GM12892 (cell line): ENCODE results near the gene BBLN.
"Not testable (repeated sequence)": the region's sequence is repeated elsewhere in the genome, so short reads cannot be mapped to it uniquely, and the experiment has no call there.

Experiments
- DNase-seq: peaks from one replicate; pipeline ENCODE4 v3.0.0; 2011; ENCODE audit not compliant: insufficient read length
- FAIRE-seq: peaks from 2 replicates; lab custom pipeline; 2011; peaks lifted over from hg19 to GRCh38; lab: Jason Lieb, UNC
- POLR2A ChIP-seq: IDR thresholded peaks from 2 replicates; pipeline ENCODE4 v1.6.1; 2011; ENCODE audit warnings: low read depth, low read length, control low read depth
- POLR2AphosphoS5 ChIP-seq: IDR thresholded peaks from 2 replicates; pipeline ENCODE4 v1.6.1; 2011; ENCODE audit warnings: low read depth, low read length, control low read depth
- TAF1 ChIP-seq: IDR thresholded peaks from 2 replicates; pipeline ENCODE4 v1.6.1; 2011; ENCODE audit warnings: low read depth, mild to moderate bottlenecking, control low read depth, low read length, borderline replicate concordance

BBLN gene

GRCh38 chr9:128174062-128174461 is 14.0 kb downstream of the BBLN start:
- TF ChIP-seq POLR2AphosphoS5 (no peak), TAF1 (no peak), POLR2A (no peak)
- FAIRE-seq, result no peak

GRCh38 chr9:128175102-128175563 is 15.1 kb downstream of the BBLN start:
- no peak for DNase-seq

More at GRCh38 chr9:128174062-128174461, 14.0 kb downstream of the BBLN start:
- no peak for DNase-seq

GRCh38 chr9:128175726-128176125 is 15.7 kb downstream of the BBLN start:
- DNase-seq, result no peak
- no peak for TF ChIP-seq POLR2AphosphoS5
- FAIRE-seq, result no peak

More at GRCh38 chr9:128175102-128175563, 15.1 kb downstream of the BBLN start:
- no peak for FAIRE-seq
- TF ChIP-seq POLR2A (no peak), POLR2AphosphoS5 (no peak), TAF1 (no peak)

GRCh38 chr9:128178806-128179431 is 18.9 kb downstream of the BBLN start:
- FAIRE-seq (no peak), DNase-seq (no peak)
- TF ChIP-seq POLR2AphosphoS5 (no peak), POLR2A (no peak), TAF1 (no peak)

- TF ChIP-seq TAF1, result no peak
- no peak for TF ChIP-seq POLR2AphosphoS5
- TF ChIP-seq POLR2A, result no peak
- FAIRE-seq (no peak), DNase-seq (no peak)
These were observed 19.9 kb downstream of the BBLN start for GRCh38 chr9:128180001-128180400.

- TF ChIP-seq POLR2A (no peak), POLR2AphosphoS5 (no peak), TAF1 (no peak)
- DNase-seq (no peak), FAIRE-seq (no peak)
These were observed 20.4 kb downstream of the BBLN start for GRCh38 chr9:128180447-128180846.

GRCh38 chr9:128181480-128181879 is 21.4 kb downstream of the BBLN start:
- not testable (repeated sequence) for DNase-seq

GRCh38 chr9:128182893-128183588 is 23.0 kb downstream of the BBLN start:
- DNase-seq (no peak), FAIRE-seq (no peak)
- no peak for TF ChIP-seq POLR2A
- no peak for TF ChIP-seq TAF1
- no peak for TF ChIP-seq POLR2AphosphoS5

More at GRCh38 chr9:128181480-128181879, 21.4 kb downstream of the BBLN start:
- not testable (repeated sequence) for FAIRE-seq

GRCh38 chr9:128185979-128186965 is 26.2 kb downstream of the BBLN start:
- FAIRE-seq, result no peak
- DNase-seq, result no peak
- TF ChIP-seq TAF1 (no peak), POLR2A (no peak), POLR2AphosphoS5 (no peak)

GRCh38 chr9:128187361-128187760 is 27.3 kb downstream of the BBLN start:
- no peak for FAIRE-seq
- DNase-seq, result no peak
- no peak for TF ChIP-seq POLR2AphosphoS5
- no peak for TF ChIP-seq POLR2A
- no peak for TF ChIP-seq TAF1

GRCh38 chr9:128188209-128188608 is 28.1 kb downstream of the BBLN start:
- no peak for TF ChIP-seq POLR2AphosphoS5
- no peak for TF ChIP-seq TAF1
- no peak for TF ChIP-seq POLR2A
- DNase-seq (no peak), FAIRE-seq (no peak)
